GM12874 (cell line): ENCODE measurements around the gene CCSER1.

ENCODE experiments used
- CTCF ChIP-seq: IDR thresholded peaks from 2 replicates; pipeline ENCODE4 v1.5.1; 2011; ENCODE audit warnings: low read depth, mild to moderate bottlenecking, control low read depth, low read length, moderate library complexity; ENCODE audit not compliant: insufficient read depth

The CCSER1 gene

GRCh38 chr4:91019513-91019912 lies 892.3 kb downstream of the CCSER1 start:
- TF ChIP-seq CTCF, result no peak

GRCh38 chr4:91025241-91026148 lies 898.3 kb downstream of the CCSER1 start:
- TF ChIP-seq CTCF, result no peak

- TF ChIP-seq CTCF, result no peak
Measured at GRCh38 chr4:91028228-91028627, 901.0 kb downstream of the CCSER1 start.

GRCh38 chr4:91031761-91032160 lies 904.6 kb downstream of the CCSER1 start:
- no peak for TF ChIP-seq CTCF

GRCh38 chr4:91032725-91033445 lies 905.7 kb downstream of the CCSER1 start:
- no peak for TF ChIP-seq CTCF

GRCh38 chr4:91035276-91035675 lies 908.1 kb downstream of the CCSER1 start:
- TF ChIP-seq CTCF, result no peak

- TF ChIP-seq CTCF, result no peak
Measured at GRCh38 chr4:91037951-91038350, 910.8 kb downstream of the CCSER1 start.
